IPS DF 6.9 (cell line): ENCODE measurements around the gene LSM3.

Source experiments
- DNase-seq: peaks from one replicate; pipeline ENCODE4 v3.0.0-alpha.2; 2013; ENCODE audit warnings: low read depth, low spot score
- H3K27ac ChIP-seq: one replicate; pipeline ENCODE4 v1.5.1; 2013; ENCODE audit warnings: low read length, control low read depth
- H3K27me3 ChIP-seq: 2 replicates; pipeline ENCODE4 v1.6.1; 2013; ENCODE audit warnings: mild to moderate bottlenecking, low read length; ENCODE audit not compliant: control insufficient read depth, insufficient read depth
- H3K36me3 ChIP-seq: 2 replicates; pipeline ENCODE4 v1.6.1; 2013; ENCODE audit warnings: low read length; ENCODE audit not compliant: control insufficient read depth, insufficient read depth
- H3K4me1 ChIP-seq: 2 replicates; pipeline ENCODE4 v1.6.1; 2013; ENCODE audit warnings: low read length; ENCODE audit not compliant: control insufficient read depth, insufficient read depth
- H3K4me3 ChIP-seq: 2 replicates; pipeline ENCODE4 v1.5.1; 2013; ENCODE audit warnings: mild to moderate bottlenecking, low read length
- H3K9me3 ChIP-seq: 2 replicates; pipeline ENCODE4 v1.6.1; 2013; ENCODE audit warnings: low read length, inconsistent platforms; ENCODE audit not compliant: control insufficient read depth, insufficient read depth
- WGBS: extraction: QIAGEN DNeasy Blood & Tissue Kit; methylation state at CpG from one replicate; pipeline ENCODE4 v1.1.7; 2013; ENCODE audit warnings: mixed read lengths, missing lambda C conversion rate; ENCODE audit not compliant: insufficient read length, insufficient coverage; 5-methylcytosine and 5-hydroxymethylcytosine counted together

LSM3 gene

GRCh38 chr3:14135581-14135980 lies 43.0 kb upstream of the LSM3 start:
- H3K4me3 ChIP-seq: no peak overlapping the region
- H3K4me1 ChIP-seq: no peaks in the 10 kb centered on the region
- no peaks in the 10 kb centered on the region for H3K9me3 ChIP-seq
- H3K36me3 ChIP-seq: peaks cover 40% of the 10 kb centered on the region
- no peak for DNase-seq
- WGBS: no CpG with 5 or more reads among the region's 11 CpGs
- H3K27ac ChIP-seq: no peak overlapping the region
- H3K27me3 ChIP-seq: no peaks in the 10 kb centered on the region

DNA sequence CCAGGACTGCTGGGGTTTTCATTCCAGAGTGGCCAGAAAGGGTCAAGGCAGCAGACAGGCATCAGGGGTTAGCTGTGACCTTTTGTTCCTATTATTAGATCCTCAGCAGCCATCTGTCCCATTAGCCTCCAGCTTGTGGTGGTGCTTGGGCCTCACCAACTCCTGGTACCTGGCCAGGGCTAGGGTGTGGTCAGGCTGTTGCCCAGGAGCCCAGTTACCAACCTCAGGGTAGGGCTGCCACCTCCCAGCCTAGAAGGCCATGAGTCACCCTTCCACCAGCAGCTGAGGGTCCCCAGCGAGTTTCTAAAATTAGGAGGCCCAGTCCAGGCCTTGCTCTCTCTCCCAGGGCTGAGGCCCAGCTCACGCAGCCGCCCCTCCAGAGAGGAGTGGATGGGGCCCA lies 41.6 kb upstream of the LSM3 start:
- no peak overlapping the region for H3K4me3 ChIP-seq
- H3K9me3 ChIP-seq: no peaks in the 10 kb centered on the region
- DNase-seq: no peak
- no CpG with 5 or more reads among the region's 3 CpGs for WGBS
- H3K36me3 ChIP-seq: peaks cover 32% of the 10 kb centered on the region
- no peaks in the 10 kb centered on the region for H3K4me1 ChIP-seq
- no peak overlapping the region for H3K27ac ChIP-seq
- H3K27me3 ChIP-seq: no peaks in the 10 kb centered on the region

- Histone ChIP-seq H3K9me3 (no peaks in the 10 kb centered on the region), H3K36me3 (peaks cover 31% of the 10 kb centered on the region), H3K27ac (no peak overlapping the region), H3K4me3 (no peak overlapping the region), H3K4me1 (no peaks in the 10 kb centered on the region), H3K27me3 (no peaks in the 10 kb centered on the region)
- WGBS: no CpG with 5 or more reads among the region's 3 CpGs
- DNase-seq: no peak
These were observed 41.2 kb upstream of the LSM3 start for GRCh38 chr3:14137445-14137844.

GRCh38 chr3:14138109-14138877 lies 40.3 kb upstream of the LSM3 start:
- H3K27ac ChIP-seq: no peak overlapping the region
- no peaks in the 10 kb centered on the region for H3K27me3 ChIP-seq
- no peaks in the 10 kb centered on the region for H3K4me1 ChIP-seq
- no peaks in the 10 kb centered on the region for H3K9me3 ChIP-seq
- peaks cover 23% of the 10 kb centered on the region for H3K36me3 ChIP-seq
- WGBS: no CpG with 5 or more reads among the region's 16 CpGs
- H3K4me3 ChIP-seq: no peak overlapping the region
- DNase-seq: no peak

DNA sequence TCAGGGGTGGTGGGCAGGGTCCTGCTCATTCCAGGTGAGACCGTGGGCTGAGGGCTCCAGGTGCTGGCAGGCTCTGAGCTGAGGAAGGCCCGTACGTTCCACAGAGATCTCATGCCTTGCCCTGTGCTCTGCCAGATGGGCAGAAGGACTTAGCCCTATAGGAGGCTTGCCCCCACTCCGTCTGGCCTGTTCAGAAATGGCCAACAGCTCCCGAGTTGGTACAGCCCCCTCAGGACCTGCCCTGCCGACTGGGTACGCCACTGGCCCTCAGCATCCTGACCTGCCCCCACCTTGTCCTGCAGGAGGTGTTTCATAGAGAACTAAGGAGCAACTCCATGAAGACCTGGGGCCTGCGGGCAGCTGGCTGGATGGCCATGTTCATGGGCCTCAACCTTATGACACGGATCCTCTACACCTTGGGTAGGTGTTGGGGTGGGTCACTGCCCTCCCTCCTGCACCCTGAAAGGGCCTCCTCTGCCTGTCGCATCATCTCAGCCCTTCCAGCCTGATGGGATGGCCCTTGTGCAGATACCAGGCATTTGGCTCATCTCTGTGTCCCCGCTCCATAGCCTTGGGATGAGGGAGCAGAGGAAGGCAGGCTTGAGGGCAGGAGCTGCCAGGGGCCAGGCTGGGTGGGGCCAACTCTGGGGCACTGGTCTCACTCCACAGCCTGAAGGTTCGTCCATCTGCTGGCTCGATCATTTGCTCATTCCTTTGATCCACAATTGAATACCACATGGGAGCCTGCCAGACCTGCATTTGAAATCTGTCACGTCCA lies 39.5 kb upstream of the LSM3 start:
- H3K27me3 ChIP-seq: no peaks in the 10 kb centered on the region
- no peak overlapping the region for H3K27ac ChIP-seq
- H3K9me3 ChIP-seq: no peaks in the 10 kb centered on the region
- no peak for DNase-seq
- H3K36me3 ChIP-seq: peaks cover 17% of the 10 kb centered on the region
- no peak overlapping the region for H3K4me3 ChIP-seq
- no peaks in the 10 kb centered on the region for H3K4me1 ChIP-seq
- no CpG with 5 or more reads among the region's 14 CpGs for WGBS

DNA sequence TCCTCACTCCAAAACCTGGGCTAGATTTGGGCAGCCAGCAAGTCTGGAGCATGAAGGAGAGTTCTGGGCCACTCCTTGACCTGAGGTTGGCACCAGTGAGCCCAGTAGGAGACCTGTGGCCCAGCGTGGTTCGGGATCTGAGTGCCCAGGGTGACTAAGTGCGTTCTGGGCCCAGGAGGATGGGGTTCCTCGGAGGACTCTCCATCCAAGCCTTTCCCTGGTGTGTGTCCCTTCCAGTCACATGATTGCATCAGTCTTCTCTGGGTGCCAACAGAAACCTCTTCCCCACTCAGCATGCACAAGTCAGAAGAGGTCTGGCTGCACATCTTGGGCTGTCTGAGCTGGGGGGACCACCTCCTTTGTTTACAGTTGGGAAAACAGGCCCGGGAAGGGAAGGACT lies 38.8 kb upstream of the LSM3 start:
- H3K4me1 ChIP-seq: no peaks in the 10 kb centered on the region; the same call in 1 of the 2 replicates
- H3K27me3 ChIP-seq: no peaks in the 10 kb centered on the region
- H3K9me3 ChIP-seq: no peaks in the 10 kb centered on the region
- H3K27ac ChIP-seq: no peak overlapping the region
- H3K36me3 ChIP-seq: peaks cover 12% of the 10 kb centered on the region
- DNase-seq: no peak
- no CpG with 5 or more reads among the region's 5 CpGs for WGBS
- H3K4me3 ChIP-seq: no peak overlapping the region

GRCh38 chr3:14140668-14141067 lies 37.9 kb upstream of the LSM3 start:
- H3K4me3 ChIP-seq: no peak overlapping the region
- no peak for DNase-seq
- no peaks in the 10 kb centered on the region; the same call in 1 of the 2 replicates for H3K4me1 ChIP-seq
- no peak overlapping the region for H3K27ac ChIP-seq
- peaks cover 5% of the 10 kb centered on the region for H3K36me3 ChIP-seq
- no peaks in the 10 kb centered on the region for H3K27me3 ChIP-seq
- H3K9me3 ChIP-seq: no peaks in the 10 kb centered on the region
- no CpG with 5 or more reads among the region's 2 CpGs for WGBS

- no peaks in the 10 kb centered on the region; the same call in 1 of the 2 replicates for H3K4me1 ChIP-seq
These were observed 37.5 kb upstream of the LSM3 start for GRCh38 chr3:14141144-14141543.

GRCh38 chr3:14141602-14142341 lies 36.8 kb upstream of the LSM3 start:
- H3K4me3 ChIP-seq: no peak overlapping the region
- WGBS: no CpG with 5 or more reads among the region's 19 CpGs
- no peak overlapping the region for H3K27ac ChIP-seq
- H3K36me3 ChIP-seq: peaks cover 5% of the 10 kb centered on the region
- H3K9me3 ChIP-seq: no peaks in the 10 kb centered on the region
- no peaks in the 10 kb centered on the region; the same call in 1 of the 2 replicates for H3K4me1 ChIP-seq
- no peak for DNase-seq
- H3K27me3 ChIP-seq: no peaks in the 10 kb centered on the region

More at GRCh38 chr3:14141144-14141543, 37.5 kb upstream of the LSM3 start:
- WGBS: no CpG with 5 or more reads among the region's 2 CpGs
- Histone ChIP-seq H3K27ac (no peak overlapping the region), H3K9me3 (no peaks in the 10 kb centered on the region), H3K4me3 (no peak overlapping the region), H3K36me3 (peaks cover 4% of the 10 kb centered on the region), H3K27me3 (no peaks in the 10 kb centered on the region)
- no peak for DNase-seq

DNA sequence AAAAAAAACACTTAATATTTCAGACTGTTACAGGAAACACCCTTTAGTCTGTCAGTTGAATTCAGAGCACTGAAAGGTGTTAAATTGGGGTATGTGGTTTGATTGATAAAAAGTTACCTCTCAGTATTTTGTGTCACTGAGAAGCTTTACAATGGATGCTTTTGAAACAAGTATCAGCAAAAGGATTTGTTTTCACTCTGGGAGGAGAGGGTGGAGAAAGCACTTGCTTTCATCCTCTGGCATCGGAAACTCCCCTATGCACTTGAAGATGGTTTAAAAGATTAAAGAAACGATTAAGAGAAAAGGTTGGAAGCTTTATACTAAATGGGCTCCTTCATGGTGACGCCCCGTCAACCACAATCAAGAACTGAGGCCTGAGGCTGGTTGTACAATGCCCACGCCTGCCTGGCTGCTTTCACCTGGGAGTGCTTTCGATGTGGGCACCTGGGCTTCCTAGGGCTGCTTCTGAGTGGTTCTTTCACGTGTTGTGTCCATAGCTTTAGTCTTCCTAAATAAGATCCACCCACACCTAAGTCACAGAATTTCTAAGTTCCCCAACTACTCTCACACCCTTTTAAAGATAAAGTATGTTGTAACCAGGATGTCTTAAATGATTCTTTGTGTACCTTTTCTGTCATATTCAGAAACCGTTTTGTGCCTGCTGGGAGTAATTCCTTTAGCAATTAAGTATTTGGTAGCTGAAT lies 35.9 kb upstream of the LSM3 start:
- no peak overlapping the region for H3K4me3 ChIP-seq
- H3K27me3 ChIP-seq: no peaks in the 10 kb centered on the region
- no peak overlapping the region for H3K27ac ChIP-seq
- no peak for DNase-seq
- no peaks in the 10 kb centered on the region; the same call in 1 of the 2 replicates for H3K4me1 ChIP-seq
- no peaks in the 10 kb centered on the region for H3K9me3 ChIP-seq
- no CpG with 5 or more reads among the region's 8 CpGs for WGBS
- H3K36me3 ChIP-seq: peaks cover 7% of the 10 kb centered on the region; the same call in 1 of the 2 replicates
